Measurements from ENCODE around the gene CGB7. TPM values are rescaled to one million over a fixed set of nuclear protein-coding genes. Genes with fewer than 3 reads are reported as not detected.

The CGB7 gene
- total RNA-seq, 2 donors from 2014 or later, result 2.0 to 2.1 TPM

DNA sequence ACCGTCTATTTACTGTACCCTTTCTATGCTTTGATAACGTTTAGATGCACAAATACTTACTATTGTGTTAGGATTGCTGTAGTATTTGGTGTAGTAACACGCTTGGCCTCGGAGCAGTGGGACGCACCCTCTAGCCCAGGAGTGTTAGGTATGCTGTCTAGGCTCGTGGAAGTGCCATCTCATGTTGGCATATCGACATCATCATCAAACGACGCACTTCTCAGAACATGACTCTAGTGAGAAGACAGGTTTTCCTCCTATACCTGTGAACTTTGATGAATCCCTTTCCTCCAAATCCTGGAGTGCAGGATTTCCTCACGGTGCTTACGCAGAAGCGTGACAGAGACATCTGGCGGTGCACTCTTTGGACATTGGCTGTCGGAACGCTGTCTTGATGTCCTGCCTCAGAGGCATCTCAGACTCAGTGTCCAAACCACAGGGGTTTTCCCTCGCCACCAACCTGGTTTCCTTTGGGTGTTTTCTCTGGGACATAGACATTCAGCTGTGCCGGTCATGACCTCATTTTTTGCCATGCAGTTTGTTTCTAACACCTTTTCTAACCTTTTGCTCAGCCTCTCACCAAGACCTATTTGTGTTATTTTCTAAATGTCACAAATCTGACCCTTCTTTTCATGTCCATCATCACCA lies 34.0 kb upstream of the CGB7 start:
- Histone ChIP-seq H3K27me3 (replicated peaks; ENCODE audit: insufficient read depth) (no peaks in the 10 kb centered on the region), H3K4me1 (replicated peaks) (peaks cover 16% of the 10 kb centered on the region), H3K36me3 (peaks cover 3 to 20% of the 10 kb centered on the region in 2 donors), H3K4me3 (no peak overlapping the region), H3K27ac (no peak overlapping the region), H3K9me3 (no peaks in the 10 kb centered on the region)
- no peak for DNase-seq (ENCODE audit: low spot score)
- TF ChIP-seq POLR2A (IDR thresholded peaks at IDR 0.05), result no peak
- TF ChIP-seq, protein P1, sequence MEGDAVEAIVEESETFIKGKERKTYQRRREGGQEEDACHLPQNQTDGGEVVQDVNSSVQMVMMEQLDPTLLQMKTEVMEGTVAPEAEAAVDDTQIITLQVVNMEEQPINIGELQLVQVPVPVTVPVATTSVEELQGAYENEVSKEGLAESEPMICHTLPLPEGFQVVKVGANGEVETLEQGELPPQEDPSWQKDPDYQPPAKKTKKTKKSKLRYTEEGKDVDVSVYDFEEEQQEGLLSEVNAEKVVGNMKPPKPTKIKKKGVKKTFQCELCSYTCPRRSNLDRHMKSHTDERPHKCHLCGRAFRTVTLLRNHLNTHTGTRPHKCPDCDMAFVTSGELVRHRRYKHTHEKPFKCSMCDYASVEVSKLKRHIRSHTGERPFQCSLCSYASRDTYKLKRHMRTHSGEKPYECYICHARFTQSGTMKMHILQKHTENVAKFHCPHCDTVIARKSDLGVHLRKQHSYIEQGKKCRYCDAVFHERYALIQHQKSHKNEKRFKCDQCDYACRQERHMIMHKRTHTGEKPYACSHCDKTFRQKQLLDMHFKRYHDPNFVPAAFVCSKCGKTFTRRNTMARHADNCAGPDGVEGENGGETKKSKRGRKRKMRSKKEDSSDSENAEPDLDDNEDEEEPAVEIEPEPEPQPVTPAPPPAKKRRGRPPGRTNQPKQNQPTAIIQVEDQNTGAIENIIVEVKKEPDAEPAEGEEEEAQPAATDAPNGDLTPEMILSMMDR (IDR thresholded peaks at IDR 0.05), result no peak
- TF ChIP-seq POLR2AphosphoS5 (IDR thresholded peaks at IDR 0.05), result no peak
- WGBS, result 93% methylated on average over 17 of the region's 17 CpGs
- intact Hi-C loops (cut with DNase I), result no loop called here

DNA sequence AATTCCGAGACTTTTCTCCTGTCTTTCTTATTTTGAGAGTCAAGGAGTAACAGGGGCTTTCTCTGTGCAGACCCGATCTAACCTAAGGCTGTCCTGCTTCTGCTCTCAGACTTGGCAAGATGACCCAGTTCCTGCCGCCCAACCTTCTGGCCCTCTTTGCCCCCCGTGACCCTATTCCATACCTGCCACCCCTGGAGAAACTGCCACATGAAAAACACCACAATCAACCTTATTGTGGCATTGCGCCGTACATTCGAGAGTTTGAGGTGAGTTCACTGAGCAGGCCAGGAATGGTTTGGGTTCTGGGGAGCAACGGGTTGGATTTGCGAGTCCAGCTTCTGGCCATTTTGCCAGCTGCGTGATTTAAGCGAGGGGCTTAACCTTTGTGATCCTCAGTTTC lies 28.7 kb upstream of the CGB7 start:
- H3K27ac ChIP-seq, result peak overlapping the region; percentile 86
- peaks cover 11% of the 10 kb centered on the region for H3K4me1 ChIP-seq (replicated peaks)
- H3K4me3 ChIP-seq, result peak overlapping the region; percentile 85 to 95
- WGBS, result 35% methylated on average over 11 of the region's 11 CpGs
- H3K9me3 ChIP-seq, result no peaks in the 10 kb centered on the region
- peaks cover 0 to 12% of the 10 kb centered on the region in 2 donors for H3K36me3 ChIP-seq
- TF ChIP-seq POLR2A (IDR thresholded peaks at IDR 0.05) (no peak), POLR2AphosphoS5 (IDR thresholded peaks at IDR 0.05) (no peak)
- TF ChIP-seq, protein P1 (IDR thresholded peaks at IDR 0.05), result no peak
- no peak for DNase-seq (ENCODE audit: low spot score)
- intact Hi-C loops (cut with DNase I), result no loop called here
- no peaks in the 10 kb centered on the region for H3K27me3 ChIP-seq (replicated peaks; ENCODE audit: insufficient read depth)

DNA sequence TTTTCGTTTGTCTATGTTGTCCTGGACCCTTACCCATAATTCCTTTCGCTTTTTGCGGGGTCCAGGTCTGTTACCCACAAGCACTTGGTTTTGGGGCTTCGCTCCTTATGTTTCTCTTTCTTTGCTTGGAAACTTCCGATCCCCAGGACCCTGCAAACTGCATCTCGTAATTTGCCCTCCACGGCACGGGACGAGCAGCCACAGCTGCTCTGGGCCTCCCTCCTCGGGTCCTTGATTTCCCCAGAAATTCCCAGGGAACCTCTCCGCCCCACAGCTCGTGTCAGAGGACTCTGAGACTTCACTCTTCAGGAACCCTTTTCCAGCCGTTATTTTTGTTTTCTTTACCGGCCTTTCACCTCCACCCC lies 28.3 kb upstream of the CGB7 start:
- Histone ChIP-seq H3K4me3 (peak overlapping the region; percentile 85 to 95), H3K4me1 (replicated peaks) (peaks cover 11% of the 10 kb centered on the region), H3K36me3 (peaks cover 0 to 8% of the 10 kb centered on the region in 2 donors), H3K27ac (peak overlapping the region; percentile 86), H3K9me3 (no peaks in the 10 kb centered on the region), H3K27me3 (replicated peaks; ENCODE audit: insufficient read depth) (no peaks in the 10 kb centered on the region)
- intact Hi-C loops (cut with DNase I), result no loop called here
- TF ChIP-seq POLR2AphosphoS5 (IDR thresholded peaks at IDR 0.05) (no peak), POLR2A (IDR thresholded peaks at IDR 0.05) (no peak)
- TF ChIP-seq, protein P1 (IDR thresholded peaks at IDR 0.05), result no peak
- DNase-seq (ENCODE audit: low spot score), result no peak
- under 1% methylated on average over 14 of the region's 14 CpGs for WGBS

GRCh38 chr19:49085020-49085867 lies 27.7 kb upstream of the CGB7 start, which contains the start of gene SNRNP70:
SNRNP70 (plus strand) TSS chr19:49085451; CDS start chr19:49086415, 964 bp downstream.
- Histone ChIP-seq H3K36me3 (peaks cover 0 to 2% of the 10 kb centered on the region in 2 donors), H3K4me1 (replicated peaks) (peaks cover 11% of the 10 kb centered on the region), H3K27me3 (replicated peaks; ENCODE audit: insufficient read depth) (no peaks in the 10 kb centered on the region), H3K9me3 (no peaks in the 10 kb centered on the region), H3K27ac (peak within 1 kb of the TSS; percentile 86), H3K4me3 (peak within 1 kb of the TSS; percentile 85 to 95)
- under 1% methylated on average over 65 of the region's 89 CpGs for WGBS
- peak; percentile 98 for DNase-seq (ENCODE audit: low spot score)
- peak; percentile 97 for TF ChIP-seq POLR2AphosphoS5 (IDR thresholded peaks at IDR 0.05)
- peak; percentile 88 for TF ChIP-seq POLR2A (IDR thresholded peaks at IDR 0.05)
- TF ChIP-seq, protein P1 (IDR thresholded peaks at IDR 0.05), result peak in 1 of 4 experiments; percentile 45
- intact Hi-C loops (cut with DNase I), result no loop called here

Data from prostate gland (tissue), 2 donors.